GM19238 (cell line): ENCODE data around the gene CELSR1.

ENCODE experiments used
- DNase-seq: peaks from one replicate; pipeline ENCODE4 v3.0.0; 2011; ENCODE audit warnings: low spot score; ENCODE audit not compliant: insufficient read length

The CELSR1 gene

GRCh38 chr22:46368422-46368821 is 169.0 kb downstream of the CELSR1 start:
- no peak for DNase-seq

GRCh38 chr22:46367707-46368191 is 169.7 kb downstream of the CELSR1 start:
- DNase-seq = peak; percentile 84

- no peak for DNase-seq
Observed at GRCh38 chr22:46366801-46367706, 170.4 kb downstream of the CELSR1 start.

GRCh38 chr22:46366327-46366731 is 171.1 kb downstream of the CELSR1 start:
- no peak for DNase-seq

- DNase-seq = no peak
Observed at GRCh38 chr22:46365166-46365624, 172.2 kb downstream of the CELSR1 start.

GRCh38 chr22:46364341-46365165 is 172.9 kb downstream of the CELSR1 start:
- DNase-seq = no peak

GRCh38 chr22:46363611-46364321 is 173.7 kb downstream of the CELSR1 start:
- DNase-seq = no peak

GRCh38 chr22:46362934-46363515 is 174.4 kb downstream of the CELSR1 start:
- DNase-seq = no peak

- DNase-seq = no peak
Observed at GRCh38 chr22:46362203-46362933, 175.1 kb downstream of the CELSR1 start.

GRCh38 chr22:46361826-46362202 is 175.6 kb downstream of the CELSR1 start:
- no peak for DNase-seq

- no peak for DNase-seq
Observed at GRCh38 chr22:46360891-46361290, 176.5 kb downstream of the CELSR1 start.

GRCh38 chr22:46360097-46360496 is 177.3 kb downstream of the CELSR1 start:
- DNase-seq = no peak

GRCh38 chr22:46359362-46359761 is 178.1 kb downstream of the CELSR1 start:
- no peak for DNase-seq

- no peak for DNase-seq
Observed at GRCh38 chr22:46358766-46359165, 178.7 kb downstream of the CELSR1 start.

GRCh38 chr22:46357711-46358520 is 179.5 kb downstream of the CELSR1 start:
- DNase-seq = no peak

GRCh38 chr22:46356496-46357480 is 180.6 kb downstream of the CELSR1 start:
- no peak for DNase-seq

- DNase-seq = no peak
Observed at GRCh38 chr22:46355996-46356471, 181.4 kb downstream of the CELSR1 start.

GRCh38 chr22:46355369-46355995 is 181.9 kb downstream of the CELSR1 start:
- DNase-seq = peak; percentile 69
